GM23338 (cell line): Measurements from ENCODE around the gene UTS2. TPM values are rescaled to one million over a fixed set of nuclear protein-coding genes. Genes with fewer than 3 reads are reported as not detected.
A peak's percentile ranks its signal among the peaks of the same experiment; 100 is the strongest.

Experiments
- ATAC-seq: fragments of 200-7000 bp; cut with Tn5 transposase; 3 replicates; pipeline ENCODE4 v1.9.1; 2020
- DNase-seq: peaks from one replicate; pipeline ENCODE4 v3.0.0-alpha.2; 2015; ENCODE audit warnings: low spot score
- H2AFZ ChIP-seq: fragments of 200-600 bp; sonication (generic); 2 replicates; pipeline ENCODE4 v1.8.0; 2016; ENCODE audit warnings: antibody characterized with exemption, mild to moderate bottlenecking, moderate library complexity
- H3F3A ChIP-seq: fragments of 200-600 bp; sonication (generic); replicated peaks from 2 replicates; pipeline ENCODE4 v1.8.0; 2017; ENCODE audit warnings: antibody characterized with exemption, mixed run types, low read depth
- H3K27ac ChIP-seq: fragments of 200-600 bp; sonication (generic); 2 replicates; pipeline ENCODE4 v1.6.1; 2016; ENCODE audit warnings: low read depth
- H3K27me3 ChIP-seq: fragments of 200-600 bp; sonication (generic); 2 replicates; pipeline ENCODE4 v1.8.0; 2016; ENCODE audit warnings: mild to moderate bottlenecking, mixed run types, moderate library complexity; ENCODE audit not compliant: insufficient read depth
- H3K36me3 ChIP-seq: fragments of 200-600 bp; sonication (generic); 2 replicates; pipeline ENCODE4 v1.8.0; 2016; ENCODE audit warnings: mild to moderate bottlenecking; ENCODE audit not compliant: insufficient read depth
- H3K4me1 ChIP-seq: fragments of 200-600 bp; sonication (generic); 2 replicates; pipeline ENCODE4 v1.8.0; 2016; ENCODE audit warnings: mild to moderate bottlenecking, moderate library complexity; ENCODE audit not compliant: insufficient read depth
- H3K4me2 ChIP-seq: fragments of 200-600 bp; sonication (generic); 2 replicates; pipeline ENCODE4 v1.7.1; 2017; ENCODE audit warnings: mixed run types
- H3K4me3 ChIP-seq: fragments of 200-600 bp; sonication (generic); 2 replicates; pipeline ENCODE4 v1.6.1; 2016; ENCODE audit warnings: mixed run types
- H3K79me2 ChIP-seq: fragments of 200-600 bp; sonication (generic); replicated peaks from 2 replicates; pipeline ENCODE4 v1.8.0; 2017; ENCODE audit warnings: mild to moderate bottlenecking; ENCODE audit not compliant: insufficient read depth
- H3K9me2 ChIP-seq: fragments of 200-600 bp; sonication (generic); 2 replicates; pipeline ENCODE4 v1.8.0; 2017; ENCODE audit not compliant: insufficient read depth
- H4K20me1 ChIP-seq: fragments of 200-600 bp; sonication (generic); replicated peaks from 2 replicates; pipeline ENCODE4 v1.8.0; 2017; ENCODE audit warnings: mild to moderate bottlenecking; ENCODE audit not compliant: insufficient read depth
- H3K27ac Mint-ChIP-seq: 2 replicates; pipeline ENCODE4 v1.8.0; 2020; ENCODE audit warnings: inconsistent platforms, mild to moderate bottlenecking, moderate library complexity, mixed read lengths
- H3K27me3 Mint-ChIP-seq: 3 replicates; pipeline ENCODE4 v1.8.0; 2022; ENCODE audit warnings: low read depth, mild to moderate bottlenecking, moderate library complexity, mixed read lengths, inconsistent platforms; ENCODE audit not compliant: insufficient read depth, poor library complexity
- H3K36me3 Mint-ChIP-seq: 3 replicates; pipeline ENCODE4 v1.8.0; 2021; ENCODE audit warnings: low read depth, mild to moderate bottlenecking, inconsistent platforms, moderate library complexity, mixed read lengths
- H3K4me1 Mint-ChIP-seq: 3 replicates; pipeline ENCODE4 v1.8.0; 2020; ENCODE audit warnings: mild to moderate bottlenecking, inconsistent platforms, mixed read lengths
- H3K4me3 Mint-ChIP-seq: 3 replicates; pipeline ENCODE4 v1.8.0; 2021; ENCODE audit warnings: moderate library complexity, mild to moderate bottlenecking, inconsistent platforms, mixed read lengths
- H3K9me3 Mint-ChIP-seq: 3 replicates; pipeline ENCODE4 v1.8.0; 2020; ENCODE audit warnings: moderate library complexity, mild to moderate bottlenecking, inconsistent platforms, mixed read lengths
- CREB1 ChIP-seq: fragments of 250-450 bp; sonication (Bioruptor Pico); IDR thresholded peaks from 2 replicates; pipeline ENCODE4 v1.5.0; 2020; ENCODE audit warnings: low read depth, mild to moderate bottlenecking, moderate library complexity
- CTCF ChIP-seq, 2 experiments: fragments of 200-600 bp in 1 of 2; sonication (generic) in 1 of 2; conservative IDR thresholded peaks; 2 replicates each; pipeline versions ENCODE4 v1.5.1 to v1.6.1; 2016 to 2017; ENCODE audit warnings: antibody characterized with exemption in 2 of 2, low read depth in 2 of 2, mild to moderate bottlenecking in 2 of 2, moderate library complexity in 1 of 2
- ETS1 ChIP-seq: IDR thresholded peaks from 2 replicates; pipeline ENCODE4 v1.6.1; 2016; ENCODE audit warnings: antibody characterized with exemption
- JUNB ChIP-seq: IDR thresholded peaks from one replicate; pipeline ENCODE4 v1.6.1; 2016; ENCODE audit warnings: antibody characterized with exemption; ENCODE audit not compliant: unreplicated experiment
- NANOG ChIP-seq: IDR thresholded peaks from 2 replicates; pipeline ENCODE4 v1.6.1; 2016; ENCODE audit warnings: antibody characterized with exemption, borderline replicate concordance
- STAT1 ChIP-seq: IDR thresholded peaks from one replicate; pipeline ENCODE4 v1.6.1; 2016; ENCODE audit warnings: antibody characterized with exemption; ENCODE audit not compliant: unreplicated experiment
- ZNF114 ChIP-seq: fragments of 250-450 bp; sonication (Bioruptor Pico); IDR thresholded peaks from 2 replicates; pipeline ENCODE4 v1.5.0; 2020; ENCODE audit warnings: mild to moderate bottlenecking, moderate library complexity
- ZNF331 ChIP-seq: fragments of 250-450 bp; sonication (Bioruptor Pico); IDR thresholded peaks from 2 replicates; pipeline ENCODE4 v1.5.0; 2020; ENCODE audit warnings: low read depth, mild to moderate bottlenecking, moderate library complexity
- ZNF462 ChIP-seq: fragments of 250-450 bp; sonication (Bioruptor Pico); IDR thresholded peaks from 2 replicates; pipeline ENCODE4 v1.5.0; 2020; ENCODE audit warnings: mild to moderate bottlenecking, moderate library complexity
- polyA plus RNA-seq: library from polyadenylated mRNA; unstranded; fragments of >200 nt; fragmentation: Nextera tagmentation; extraction: Ambion mirVana; gene quantifications from 2 replicates; pipeline ENCODE4 v1.2.1, GENCODE V29; 2016
- total RNA-seq: library from RNA; depleted of rRNA; stranded (reverse); fragments of >200 nt; shearing (Covaris generic); gene quantifications from 2 replicates; pipeline ENCODE4 v1.2.3, GENCODE V29; 2014

Gene UTS2
- total and polyA plus RNA-seq, 2 experiments from 2014 or later = not detected

- DNase-seq (no peak), ATAC-seq (no peak)
- Mint-ChIP-seq H3K36me3 (peaks cover 15% of the 10 kb centered on the region), H3K27ac (no peak overlapping the region), H3K4me3 (no peak overlapping the region), H3K9me3 (no peaks in the 10 kb centered on the region), H3K27me3 (peaks cover 3% of the 10 kb centered on the region), H3K4me1 (no peaks in the 10 kb centered on the region)
- Histone ChIP-seq H3K4me1 (no peaks in the 10 kb centered on the region), H2AFZ (no peak overlapping the region), H3K4me3 (no peak overlapping the region), H3K27ac (no peak overlapping the region), H3K9me2 (no peaks in the 10 kb centered on the region), H3K79me2 (no peaks in the 10 kb centered on the region), H3K27me3 (no peaks in the 10 kb centered on the region), H3F3A (no peaks in the 10 kb centered on the region), H3K4me2 (no peak overlapping the region), H4K20me1 (no peaks in the 10 kb centered on the region), H3K36me3 (peaks cover 15% of the 10 kb centered on the region; the same call in 1 of the 2 replicates)
- TF ChIP-seq CTCF (conservative IDR thresholded peaks at IDR 0.05; ENCODE audit: low read depth in 2 of 2) (no peak), STAT1 (no peak), ZNF331 (CRISPR knock-in tag) (no peak), ZNF114 (CRISPR knock-in tag) (no peak)
Measured at GRCh38 chr1:7831458-7831857, 21.4 kb downstream of the UTS2 start.

GRCh38 chr1:7827126-7827955, 25.5 kb downstream of the UTS2 start:
- no peak overlapping the region for H2AFZ ChIP-seq
- H3K9me2 ChIP-seq = no peaks in the 10 kb centered on the region
- no peak overlapping the region for H3K27ac ChIP-seq
- H3K4me1 Mint-ChIP-seq = no peaks in the 10 kb centered on the region
- H4K20me1 ChIP-seq = no peaks in the 10 kb centered on the region
- H3K36me3 ChIP-seq = peaks cover 12% of the 10 kb centered on the region; the same call in 1 of the 2 replicates
- no peak overlapping the region for H3K4me3 Mint-ChIP-seq
- H3K27me3 Mint-ChIP-seq = peaks cover 3% of the 10 kb centered on the region
- H3K27ac Mint-ChIP-seq = no peak overlapping the region
- H3K4me2 ChIP-seq = no peak overlapping the region
- no peak overlapping the region for H3K4me3 ChIP-seq
- H3K27me3 ChIP-seq = no peaks in the 10 kb centered on the region
- no peaks in the 10 kb centered on the region for H3K9me3 Mint-ChIP-seq
- no peaks in the 10 kb centered on the region for H3F3A ChIP-seq
- H3K79me2 ChIP-seq = no peaks in the 10 kb centered on the region
- peaks cover 10% of the 10 kb centered on the region for H3K36me3 Mint-ChIP-seq
- no peaks in the 10 kb centered on the region for H3K4me1 ChIP-seq
- DNase-seq = peak; percentile 6
- ATAC-seq = no peak
- no peak for TF ChIP-seq ZNF331 (CRISPR knock-in tag)
- TF ChIP-seq NANOG = no peak
- no peak for TF ChIP-seq JUNB
- no peak for TF ChIP-seq ZNF462 (CRISPR knock-in tag)
- TF ChIP-seq CTCF (conservative IDR thresholded peaks at IDR 0.05; ENCODE audit: low read depth in 2 of 2) = no peak
- TF ChIP-seq ZNF114 (CRISPR knock-in tag) = no peak
- TF ChIP-seq CREB1 (CRISPR knock-in tag) = no peak
- TF ChIP-seq ETS1 = no peak
